ENCODE results near the gene NDUFA1. TPM values are rescaled to one million over a fixed set of nuclear protein-coding genes. Genes with fewer than 3 reads are reported as not detected.

NDUFA1 gene
- total RNA-seq, 3 donors from 2014 or later: 45.5 to 70.8 (median 47.5) TPM

DNA sequence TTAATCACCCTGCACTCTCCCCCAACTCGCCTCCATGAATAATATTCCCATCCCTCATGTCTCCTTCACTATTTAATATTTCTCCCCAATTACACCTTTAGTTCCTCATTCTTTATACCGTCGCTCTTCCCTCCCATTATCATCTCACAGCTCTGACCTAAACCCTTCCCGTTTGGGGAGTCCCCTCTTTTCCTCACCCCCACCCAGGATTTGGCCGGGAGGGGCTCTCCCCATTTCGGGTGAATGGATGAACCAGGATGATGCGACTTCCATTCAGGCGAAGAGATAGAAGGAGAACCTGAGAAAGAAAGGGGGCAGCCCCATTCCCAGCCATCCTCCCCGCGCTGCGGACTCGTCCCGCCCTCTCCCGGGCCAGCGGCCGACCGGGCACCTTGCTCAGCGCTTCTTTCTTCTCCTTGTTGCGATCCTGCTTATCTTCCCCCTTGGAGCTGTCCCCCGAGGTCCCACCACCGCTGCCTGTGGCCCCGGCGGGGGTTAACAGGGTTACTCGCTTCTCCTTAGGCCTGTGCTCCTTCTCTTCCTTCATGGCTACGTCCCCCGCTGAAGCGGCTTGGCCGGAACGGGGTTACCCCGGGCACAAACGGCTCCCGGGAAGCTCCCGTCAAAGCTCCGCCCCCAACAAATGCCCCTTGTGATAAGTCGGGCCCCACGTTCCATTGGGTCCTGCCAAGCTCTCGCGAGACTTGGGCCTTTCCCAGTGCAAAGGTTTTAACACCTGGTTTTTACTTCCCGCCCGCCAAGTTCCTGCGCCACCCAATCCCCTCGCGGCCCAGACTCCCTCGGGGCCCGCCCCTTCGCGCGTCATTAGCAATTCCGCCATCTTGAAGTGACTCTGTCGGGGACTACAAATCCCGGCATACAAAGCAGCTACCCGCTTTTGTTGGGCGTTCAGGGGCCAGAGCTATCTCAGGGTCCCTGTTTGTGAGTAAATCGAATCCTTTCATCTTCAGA is 19.0 kb upstream of the NDUFA1 start, which contains the start of gene UPF3B:
UPF3B (minus strand) TSS at position 582 of the 972 bp plus-strand sequence; CDS start at position 547, 35 bp downstream.
- peak; percentile 94 to 98 for DNase-seq (ENCODE audit: low spot score in 2 of 2)
- intact Hi-C loops (cut with DNase I; ENCODE audit: low total_unique reads): no loop called here
- peak within 1 kb of the TSS; percentile 87 to 96 for H3K27ac ChIP-seq
- H3K4me1 ChIP-seq: no peaks in the 10 kb centered on the region
- TF ChIP-seq POLR2A (IDR thresholded peaks at IDR 0.05) (peak; percentile 32), POLR2AphosphoS5 (IDR thresholded peaks at IDR 0.05) (peak in 2 of 3 donors; percentile 7 to 40)
- TF ChIP-seq, protein P1, sequence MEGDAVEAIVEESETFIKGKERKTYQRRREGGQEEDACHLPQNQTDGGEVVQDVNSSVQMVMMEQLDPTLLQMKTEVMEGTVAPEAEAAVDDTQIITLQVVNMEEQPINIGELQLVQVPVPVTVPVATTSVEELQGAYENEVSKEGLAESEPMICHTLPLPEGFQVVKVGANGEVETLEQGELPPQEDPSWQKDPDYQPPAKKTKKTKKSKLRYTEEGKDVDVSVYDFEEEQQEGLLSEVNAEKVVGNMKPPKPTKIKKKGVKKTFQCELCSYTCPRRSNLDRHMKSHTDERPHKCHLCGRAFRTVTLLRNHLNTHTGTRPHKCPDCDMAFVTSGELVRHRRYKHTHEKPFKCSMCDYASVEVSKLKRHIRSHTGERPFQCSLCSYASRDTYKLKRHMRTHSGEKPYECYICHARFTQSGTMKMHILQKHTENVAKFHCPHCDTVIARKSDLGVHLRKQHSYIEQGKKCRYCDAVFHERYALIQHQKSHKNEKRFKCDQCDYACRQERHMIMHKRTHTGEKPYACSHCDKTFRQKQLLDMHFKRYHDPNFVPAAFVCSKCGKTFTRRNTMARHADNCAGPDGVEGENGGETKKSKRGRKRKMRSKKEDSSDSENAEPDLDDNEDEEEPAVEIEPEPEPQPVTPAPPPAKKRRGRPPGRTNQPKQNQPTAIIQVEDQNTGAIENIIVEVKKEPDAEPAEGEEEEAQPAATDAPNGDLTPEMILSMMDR (IDR thresholded peaks at IDR 0.05): no peak
- H3K4me3 ChIP-seq: peak within 1 kb of the TSS; percentile 63 to 80 (median 65)
- H3K27me3 ChIP-seq: no peaks in the 10 kb centered on the region
- H3K36me3 ChIP-seq: no peaks in the 10 kb centered on the region
- H3K9me3 ChIP-seq: no peaks in the 10 kb centered on the region

DNA sequence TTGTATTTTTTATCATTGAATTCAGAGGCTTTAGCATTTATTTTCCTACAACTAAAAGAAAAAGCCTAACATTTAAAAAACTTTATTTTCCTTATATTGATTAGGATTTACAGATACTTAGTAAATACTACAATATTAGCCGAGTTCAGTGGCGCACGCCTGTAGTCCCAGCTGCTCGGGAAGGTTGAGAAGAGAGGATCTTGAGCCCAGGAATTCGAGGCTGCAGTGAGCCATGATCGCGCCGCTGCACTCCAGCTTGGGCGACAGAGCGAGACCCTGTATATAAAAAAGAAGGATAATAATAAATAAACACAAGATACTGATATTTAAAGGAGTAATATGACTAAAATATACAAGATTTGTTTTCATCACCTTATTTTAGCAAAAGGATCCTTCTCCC is 18.2 kb upstream of the NDUFA1 start:
- no peaks in the 10 kb centered on the region for H3K9me3 ChIP-seq
- peak overlapping the region; percentile 87 to 96 for H3K27ac ChIP-seq
- no peak for TF ChIP-seq POLR2AphosphoS5 (IDR thresholded peaks at IDR 0.05)
- TF ChIP-seq, protein P1 (IDR thresholded peaks at IDR 0.05): no peak
- no peaks in the 10 kb centered on the region for H3K4me1 ChIP-seq
- H3K4me3 ChIP-seq: peak overlapping the region; percentile 63 to 80 (median 65)
- H3K27me3 ChIP-seq: no peaks in the 10 kb centered on the region
- no peaks in the 10 kb centered on the region for H3K36me3 ChIP-seq
- intact Hi-C loops (cut with DNase I; ENCODE audit: low total_unique reads): no loop called here
- DNase-seq (ENCODE audit: low spot score in 2 of 2): no peak

- H3K9me3 ChIP-seq: no peaks in the 10 kb centered on the region
- DNase-seq (ENCODE audit: low spot score in 2 of 2): no peak
- peak overlapping the region; percentile 89 to 92 for H3K27ac ChIP-seq
Observed at GRCh38 chrX:119870626-119871131, 953 bp upstream of the NDUFA1 start.

DNA sequence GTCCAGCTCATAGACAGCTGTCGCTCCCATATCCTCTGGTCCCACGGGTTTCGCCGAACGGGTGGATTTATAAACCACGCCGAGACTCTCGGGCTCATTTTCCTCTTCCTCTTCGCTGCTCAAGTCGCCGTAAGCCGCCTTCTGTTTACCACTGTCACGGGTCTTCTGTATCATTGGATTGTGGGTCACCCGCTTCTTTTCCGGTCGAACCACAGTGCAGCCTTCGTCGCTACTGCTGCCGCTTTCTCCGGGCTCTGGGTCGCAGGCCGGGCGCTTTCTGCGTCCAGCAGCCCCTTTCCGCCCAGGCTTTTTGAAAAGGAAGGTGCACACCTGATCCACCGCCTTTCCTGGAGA is 410 bp upstream of the NDUFA1 start:
- intact Hi-C loops (cut with DNase I; ENCODE audit: low total_unique reads): no loop called here
- TF ChIP-seq POLR2AphosphoS5 (IDR thresholded peaks at IDR 0.05) (no peak), POLR2A (IDR thresholded peaks at IDR 0.05) (no peak)
- TF ChIP-seq, protein P1 (IDR thresholded peaks at IDR 0.05): no peak
- no peaks in the 10 kb centered on the region for H3K4me1 ChIP-seq
- no peaks in the 10 kb centered on the region for H3K36me3 ChIP-seq
- no peaks in the 10 kb centered on the region for H3K9me3 ChIP-seq
- peak overlapping the region; percentile 89 to 92 for H3K27ac ChIP-seq
- no peak for DNase-seq (ENCODE audit: low spot score in 2 of 2)
- no peaks in the 10 kb centered on the region for H3K27me3 ChIP-seq
- H3K4me3 ChIP-seq: peak overlapping the region; percentile 45 to 68 (median 64)

More at GRCh38 chrX:119870626-119871131, 953 bp upstream of the NDUFA1 start:
- H3K4me1 ChIP-seq: no peaks in the 10 kb centered on the region
- TF ChIP-seq, protein P1 (IDR thresholded peaks at IDR 0.05): no peak
- TF ChIP-seq POLR2A (IDR thresholded peaks at IDR 0.05): no peak
- TF ChIP-seq POLR2AphosphoS5 (IDR thresholded peaks at IDR 0.05): no peak
- H3K27me3 ChIP-seq: no peaks in the 10 kb centered on the region
- intact Hi-C loops (cut with DNase I; ENCODE audit: low total_unique reads): loop anchor here (1.0 kb wide), 1 partner anchor 15 kb away; no protein-coding TSS in a partner anchor
- no peaks in the 10 kb centered on the region for H3K36me3 ChIP-seq
- peak overlapping the region; percentile 45 to 68 (median 64) for H3K4me3 ChIP-seq

DNA sequence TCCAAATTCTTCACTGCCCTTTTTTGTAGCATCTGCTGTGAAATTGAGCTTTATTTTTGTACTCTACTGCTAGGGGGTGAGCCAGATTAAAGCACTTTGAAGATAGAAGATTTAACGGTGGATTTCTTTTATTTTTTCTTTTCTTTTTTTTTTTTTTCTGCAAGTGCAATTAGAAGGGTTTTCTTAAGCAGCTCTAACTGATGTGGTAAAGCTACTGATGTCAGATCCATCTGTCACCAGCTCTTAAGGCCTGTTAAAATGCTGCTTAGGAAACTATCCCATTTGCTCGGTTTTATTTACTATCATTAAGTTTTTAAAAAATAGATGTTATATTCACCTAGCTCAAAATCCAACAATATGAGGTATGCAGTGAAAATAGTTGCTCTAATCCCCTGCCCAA is 7.1 kb downstream of the NDUFA1 start:
- H3K4me1 ChIP-seq: no peaks in the 10 kb centered on the region
- H3K27me3 ChIP-seq: no peaks in the 10 kb centered on the region
- no peak for TF ChIP-seq POLR2AphosphoS5 (IDR thresholded peaks at IDR 0.05)
- TF ChIP-seq POLR2A (IDR thresholded peaks at IDR 0.05): no peak
- TF ChIP-seq, protein P1 (IDR thresholded peaks at IDR 0.05): no peak
- H3K36me3 ChIP-seq: no peaks in the 10 kb centered on the region
- H3K4me3 ChIP-seq: no peak overlapping the region
- H3K27ac ChIP-seq: no peak overlapping the region
- no peak for DNase-seq (ENCODE audit: low spot score in 2 of 2)
- no peaks in the 10 kb centered on the region for H3K9me3 ChIP-seq
- intact Hi-C loops (cut with DNase I; ENCODE audit: low total_unique reads): no loop called here

Measured in breast epithelium (tissue), 4 donors.